Measurements from ENCODE around the gene SH3BGRL2. TPM values are rescaled to one million over a fixed set of nuclear protein-coding genes. Genes with fewer than 3 reads are reported as not detected.
"Not testable (repeated sequence)": the region's sequence is repeated elsewhere in the genome, so short reads cannot be mapped to it uniquely, and the experiment has no call there.

Gene SH3BGRL2
- total RNA-seq, 1 experiment from 2014 or later = 11.8 TPM

DNA sequence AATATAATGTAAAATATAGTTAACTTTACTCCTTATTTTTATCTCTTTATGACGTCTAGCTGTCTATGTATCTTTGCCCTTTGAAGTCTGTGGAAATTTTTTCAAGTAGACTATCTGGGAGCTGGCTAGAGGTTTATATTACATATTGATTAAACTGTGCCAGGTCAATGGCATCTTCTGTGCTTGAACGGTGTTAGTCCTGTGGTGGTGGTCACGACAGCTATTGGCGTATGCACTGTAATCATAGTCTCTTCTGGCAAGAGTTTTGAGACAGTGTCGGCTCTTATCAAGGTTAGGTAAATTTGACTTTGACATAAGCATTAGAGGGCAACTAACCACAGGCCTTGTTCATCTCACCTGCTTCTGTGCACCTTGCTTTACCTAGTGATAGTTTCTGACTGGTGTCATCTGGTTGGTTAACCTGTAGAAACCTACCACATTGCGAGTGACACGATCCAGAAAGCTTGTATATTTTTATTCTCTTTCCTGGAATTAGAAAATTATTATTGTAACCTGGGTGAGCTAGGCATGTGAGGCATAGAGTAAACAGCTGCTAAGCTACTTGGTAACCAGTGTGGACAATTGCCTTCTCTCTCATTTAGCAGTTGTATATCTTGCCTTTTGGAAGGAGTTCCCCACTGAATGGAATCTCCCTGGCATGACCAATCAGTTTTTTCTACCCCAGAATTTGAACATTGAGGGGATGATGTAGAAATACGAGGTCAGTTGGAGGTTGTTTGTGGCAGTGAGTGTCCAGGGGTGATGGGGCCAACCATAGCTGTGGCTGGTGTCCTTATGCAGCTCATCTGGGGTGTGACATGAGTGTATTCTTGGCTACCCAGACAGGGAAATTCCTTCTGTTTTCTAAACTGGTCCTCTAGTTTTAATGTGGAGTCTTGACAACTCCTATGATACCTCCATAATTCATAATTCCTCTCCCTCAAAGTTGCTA lies 45.9 kb downstream of the SH3BGRL2 start:
- TF ChIP-seq, protein P1, sequence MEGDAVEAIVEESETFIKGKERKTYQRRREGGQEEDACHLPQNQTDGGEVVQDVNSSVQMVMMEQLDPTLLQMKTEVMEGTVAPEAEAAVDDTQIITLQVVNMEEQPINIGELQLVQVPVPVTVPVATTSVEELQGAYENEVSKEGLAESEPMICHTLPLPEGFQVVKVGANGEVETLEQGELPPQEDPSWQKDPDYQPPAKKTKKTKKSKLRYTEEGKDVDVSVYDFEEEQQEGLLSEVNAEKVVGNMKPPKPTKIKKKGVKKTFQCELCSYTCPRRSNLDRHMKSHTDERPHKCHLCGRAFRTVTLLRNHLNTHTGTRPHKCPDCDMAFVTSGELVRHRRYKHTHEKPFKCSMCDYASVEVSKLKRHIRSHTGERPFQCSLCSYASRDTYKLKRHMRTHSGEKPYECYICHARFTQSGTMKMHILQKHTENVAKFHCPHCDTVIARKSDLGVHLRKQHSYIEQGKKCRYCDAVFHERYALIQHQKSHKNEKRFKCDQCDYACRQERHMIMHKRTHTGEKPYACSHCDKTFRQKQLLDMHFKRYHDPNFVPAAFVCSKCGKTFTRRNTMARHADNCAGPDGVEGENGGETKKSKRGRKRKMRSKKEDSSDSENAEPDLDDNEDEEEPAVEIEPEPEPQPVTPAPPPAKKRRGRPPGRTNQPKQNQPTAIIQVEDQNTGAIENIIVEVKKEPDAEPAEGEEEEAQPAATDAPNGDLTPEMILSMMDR (conservative IDR thresholded peaks at IDR 0.05) = no peak
- Histone ChIP-seq H3T11ph (ENCODE audit: low read length) (no peak overlapping the region), H3K56ac (ENCODE audit: insufficient read length, low read depth, low read length) (no peak overlapping the region), H2AFZ (ENCODE audit: low read length) (no peak overlapping the region), H4K5ac (ENCODE audit: insufficient read length, low read depth, low read length) (no peak overlapping the region), H2AK5ac (ENCODE audit: insufficient read length, low read length) (no peak overlapping the region), H4K91ac (ENCODE audit: insufficient read length, low read depth, low read length) (no peak overlapping the region), H3K9me3 (ENCODE audit: control insufficient read depth, low read depth, low read length) (no peaks in the 10 kb centered on the region), H3K14ac (ENCODE audit: insufficient read depth, low read length) (no peak overlapping the region), H3K79me2 (ENCODE audit: insufficient read depth, low read length) (no peaks in the 10 kb centered on the region), H3K4me1 (ENCODE audit: insufficient read depth, low read length) (no peaks in the 10 kb centered on the region), H2BK12ac (ENCODE audit: insufficient read length, low read depth, low read length) (no peak overlapping the region), H3K9ac (ENCODE audit: extremely low read depth, insufficient read length, low read length) (no peak overlapping the region), H3K79me1 (ENCODE audit: insufficient read depth, low read depth, low read length, poor library complexity, severe bottlenecking) (no peaks in the 10 kb centered on the region), H3K4ac (ENCODE audit: low read depth, low read length) (no peak overlapping the region), H3K4me2 (ENCODE audit: insufficient read depth, insufficient read length, low read length) (no peak overlapping the region), H4K8ac (replicated peaks; ENCODE audit: insufficient read length, low read depth, low read length) (no peak overlapping the region), H3K27ac (ENCODE audit: insufficient read length, low read depth, low read length) (no peak overlapping the region), H2BK20ac (ENCODE audit: low read depth, low read length, poor library complexity, severe bottlenecking) (no peak overlapping the region), H3K23me2 (ENCODE audit: insufficient read length, low read depth, low read length, poor library complexity, severe bottlenecking) (no peaks in the 10 kb centered on the region), H3K27me3 (ENCODE audit: insufficient read depth, low read length) (no peaks in the 10 kb centered on the region), H3K23ac (ENCODE audit: insufficient read length, low read depth, low read length) (no peak overlapping the region), H2BK5ac (ENCODE audit: insufficient read length, low read length) (no peak overlapping the region), H4K20me1 (ENCODE audit: control insufficient read depth, insufficient read depth, insufficient read length) (no peaks in the 10 kb centered on the region), H2BK120ac (ENCODE audit: low read depth, low read length, poor library complexity, severe bottlenecking) (no peak overlapping the region), H3K18ac (ENCODE audit: insufficient read length, low read depth, low read length) (no peak overlapping the region), H2BK15ac (ENCODE audit: low read depth, low read length) (no peak overlapping the region)
- peaks cover 5 to 9% (median 6%) of the 10 kb centered on the region in 3 experiments; a peak in 3 of 7 replicates for H3K36me3 Mint-ChIP-seq (ENCODE audit: insufficient read depth in 1 of 3, low read depth in 3 of 3)
- no peaks in the 10 kb centered on the region for H3K27me3 Mint-ChIP-seq (ENCODE audit: low read depth)
- H3K4me1 Mint-ChIP-seq = peaks cover 5 to 8% of the 10 kb centered on the region in 2 experiments
- no peak for DNase-seq
- H3K9me3 Mint-ChIP-seq = no peaks in the 10 kb centered on the region
- H3K27ac Mint-ChIP-seq = no peak overlapping the region; a peak in 1 of 7 replicates
- no peak overlapping the region for H3K4me3 Mint-ChIP-seq
- WGBS (ENCODE audit: extremely low coverage, insufficient read length, low lambda C conversion rate) = no CpG with 5 or more reads among the region's 8 CpGs

GRCh38 chr6:79682682-79683081 lies 51.6 kb downstream of the SH3BGRL2 start:
- H2BK15ac ChIP-seq (ENCODE audit: low read depth, low read length); H3K23me2 ChIP-seq (ENCODE audit: insufficient read length, low read depth, low read length, poor library complexity, severe bottlenecking); H4K20me1 ChIP-seq (ENCODE audit: control insufficient read depth, insufficient read depth, insufficient read length); H3K27me3 ChIP-seq (ENCODE audit: insufficient read depth, low read length); H2AFZ ChIP-seq (ENCODE audit: low read length); H3K9ac ChIP-seq (ENCODE audit: extremely low read depth, insufficient read length, low read length); H3K4me1 ChIP-seq (ENCODE audit: insufficient read depth, low read length); H3K9me3 Mint-ChIP-seq; H3K14ac ChIP-seq (ENCODE audit: insufficient read depth, low read length); H2BK20ac ChIP-seq (ENCODE audit: low read depth, low read length, poor library complexity, severe bottlenecking); H2AK5ac ChIP-seq (ENCODE audit: insufficient read length, low read length); H2BK12ac ChIP-seq (ENCODE audit: insufficient read length, low read depth, low read length); H4K91ac ChIP-seq (ENCODE audit: insufficient read length, low read depth, low read length); H2BK120ac ChIP-seq (ENCODE audit: low read depth, low read length, poor library complexity, severe bottlenecking); H3K4me3 Mint-ChIP-seq; H4K5ac ChIP-seq (ENCODE audit: insufficient read length, low read depth, low read length); H3K27ac Mint-ChIP-seq; H2BK5ac ChIP-seq (ENCODE audit: insufficient read length, low read length); H3K9me3 ChIP-seq (ENCODE audit: control insufficient read depth, low read depth, low read length); DNase-seq; H3K79me1 ChIP-seq (ENCODE audit: insufficient read depth, low read depth, low read length, poor library complexity, severe bottlenecking); H3K4me2 ChIP-seq (ENCODE audit: insufficient read depth, insufficient read length, low read length); H3K79me2 ChIP-seq (ENCODE audit: insufficient read depth, low read length); H3K4ac ChIP-seq (ENCODE audit: low read depth, low read length); H3K18ac ChIP-seq (ENCODE audit: insufficient read length, low read depth, low read length); H3K56ac ChIP-seq (ENCODE audit: insufficient read length, low read depth, low read length); H4K8ac ChIP-seq (replicated peaks; ENCODE audit: insufficient read length, low read depth, low read length); H3K27ac ChIP-seq (ENCODE audit: insufficient read length, low read depth, low read length); H3T11ph ChIP-seq (ENCODE audit: low read length); H3K23ac ChIP-seq (ENCODE audit: insufficient read length, low read depth, low read length); H3K27me3 Mint-ChIP-seq (ENCODE audit: low read depth): not testable (repeated sequence)
- WGBS (ENCODE audit: extremely low coverage, insufficient read length, low lambda C conversion rate) = no CpG with 5 or more reads among the region's 4 CpGs
- Mint-ChIP-seq H3K4me1 (peaks cover 7 to 13% of the 10 kb centered on the region in 2 experiments), H3K36me3 (ENCODE audit: insufficient read depth in 1 of 3, low read depth in 3 of 3) (peaks cover 4 to 13% (median 7%) of the 10 kb centered on the region in 3 experiments; a peak in 6 of 7 replicates)

All from H9 (cell line).